Liver (tissue), 9 donors: ENCODE data around the gene LAMC2. TPM values are rescaled to one million over a fixed set of nuclear protein-coding genes. Genes with fewer than 3 reads are reported as not detected.

Experiments used
- DNase-seq: peaks from one replicate; pipeline ENCODE4 v3.0.0-alpha.2; 2017; ENCODE audit warnings: low spot score
- H3K27ac ChIP-seq, 2 donors: one replicate each; pipeline ENCODE4 v1.7.0; 2013; ENCODE audit warnings: inconsistent platforms in 2 of 2, low read length in 2 of 2, control low read depth in 1 of 2, low read depth in 1 of 2, mild to moderate bottlenecking in 1 of 2
- H3K27me3 ChIP-seq, 4 donors: one replicate each; pipeline versions ENCODE4 v1.6.1 to v1.7.0; 2013; ENCODE audit warnings: low read length in 3 of 4, inconsistent platforms in 1 of 4, mild to moderate bottlenecking in 1 of 4, moderate library complexity in 1 of 4; ENCODE audit not compliant: control insufficient read depth in 4 of 4, insufficient read depth in 4 of 4
- H3K36me3 ChIP-seq, 4 donors: one replicate each; pipeline versions ENCODE4 v1.6.1 to v1.7.0; 2013; ENCODE audit warnings: low read length in 3 of 4, mild to moderate bottlenecking in 3 of 4, low read depth in 1 of 4, moderate library complexity in 1 of 4; ENCODE audit not compliant: control insufficient read depth in 4 of 4, insufficient read depth in 3 of 4
- H3K4me1 ChIP-seq, 4 donors: one replicate each; pipeline versions ENCODE4 v1.6.1 to v1.7.0; 2013; ENCODE audit warnings: low read length in 3 of 4, mild to moderate bottlenecking in 3 of 4, moderate library complexity in 1 of 4; ENCODE audit not compliant: control insufficient read depth in 4 of 4, insufficient read depth in 4 of 4
- H3K4me3 ChIP-seq, 3 donors: one replicate each; pipeline versions ENCODE4 v1.6.1 to v1.7.0; 2013; ENCODE audit warnings: low read length in 3 of 3, control low read depth in 1 of 3, low read depth in 1 of 3, mild to moderate bottlenecking in 1 of 3
- H3K9ac ChIP-seq, 2 donors: one replicate each; pipeline ENCODE4 v1.7.0; 2013; ENCODE audit warnings: low read length in 2 of 2, mild to moderate bottlenecking in 2 of 2, moderate library complexity in 2 of 2, control low read depth in 1 of 2, low read depth in 1 of 2
- H3K9me3 ChIP-seq, 4 donors: one replicate each; pipeline versions ENCODE4 v1.6.1 to v1.7.0; 2013; ENCODE audit warnings: low read length in 3 of 4; ENCODE audit not compliant: control insufficient read depth in 4 of 4
- EGR1 ChIP-seq, 2 donors: IDR thresholded peaks; 2 replicates each; pipeline ENCODE4 v1.6.1; 2016 to 2018; ENCODE audit warnings: antibody characterized with exemption in 2 of 2, low read depth in 2 of 2
- FOXA1 ChIP-seq: IDR thresholded peaks from 2 replicates; pipeline ENCODE4 v1.6.1; 2016; ENCODE audit warnings: antibody characterized with exemption
- FOXA2 ChIP-seq: IDR thresholded peaks from 2 replicates; pipeline ENCODE4 v1.6.1; 2016; ENCODE audit warnings: antibody characterized with exemption
- GABPA ChIP-seq, 2 donors: IDR thresholded peaks in 1 of 2; conservative IDR thresholded peaks in 1 of 2; 2 replicates each; pipeline ENCODE4 v1.6.1; 2016; ENCODE audit warnings: antibody characterized with exemption in 2 of 2, mild to moderate bottlenecking in 1 of 2, moderate library complexity in 1 of 2
- HNF4A ChIP-seq, 2 donors: conservative IDR thresholded peaks; 2 replicates each; pipeline ENCODE4 v1.6.1; 2016; ENCODE audit warnings: antibody characterized with exemption in 2 of 2, mild to moderate bottlenecking in 2 of 2
- HNF4G ChIP-seq: IDR thresholded peaks from 2 replicates; pipeline ENCODE4 v1.6.1; 2016; ENCODE audit warnings: antibody characterized with exemption
- JUND ChIP-seq, 2 donors: IDR thresholded peaks; 2 replicates each; pipeline ENCODE4 v1.6.1; 2016; ENCODE audit warnings: antibody characterized with exemption in 2 of 2
- NR2F2 ChIP-seq: IDR thresholded peaks from 2 replicates; pipeline ENCODE4 v1.6.1; 2016; ENCODE audit warnings: antibody characterized with exemption
- RAD21 ChIP-seq, 2 donors: IDR thresholded peaks; 2 replicates each; pipeline ENCODE4 v1.6.1; 2016; ENCODE audit warnings: antibody characterized with exemption in 2 of 2, mild to moderate bottlenecking in 2 of 2
- REST ChIP-seq: IDR thresholded peaks from 2 replicates; pipeline ENCODE4 v1.6.1; 2016; ENCODE audit warnings: antibody characterized with exemption, mild to moderate bottlenecking
- RXRA ChIP-seq, 2 donors: IDR thresholded peaks; 2 replicates each; pipeline ENCODE4 v1.6.1; 2017 to 2018; ENCODE audit warnings: antibody characterized with exemption in 2 of 2, mild to moderate bottlenecking in 1 of 2
- SP1 ChIP-seq: IDR thresholded peaks from 2 replicates; pipeline ENCODE4 v1.6.1; 2018; ENCODE audit warnings: antibody characterized with exemption, mild to moderate bottlenecking
- TAF1 ChIP-seq: conservative IDR thresholded peaks from 2 replicates; pipeline ENCODE4 v1.6.1; 2016; ENCODE audit warnings: antibody characterized with exemption, mild to moderate bottlenecking
- YY1 ChIP-seq: IDR thresholded peaks from 2 replicates; pipeline ENCODE4 v1.6.1; 2016; ENCODE audit warnings: antibody characterized with exemption, mild to moderate bottlenecking
- WGBS: extraction: QIAGEN DNeasy Blood & Tissue Kit; methylation state at CpG from one replicate; pipeline ENCODE4 v1.1.7; 2013; 5-methylcytosine and 5-hydroxymethylcytosine counted together
- polyA plus RNA-seq, 2 donors: library from polyadenylated mRNA; stranded (reverse) in 1 of 2; unstranded in 1 of 2; fragments of 200-250 nt in 1 of 2; fragments of >200 nt in 1 of 2; fragmentation: Nextera tagmentation in 1 of 2; extraction: Ambion mirVana in 1 of 2; gene quantifications; one replicate each; pipeline versions ENCODE4 v1.2.1 to v1.2.3, GENCODE V29; 2013 to 2015
- total RNA-seq, 2 donors: library from RNA; depleted of rRNA; stranded (reverse); fragments of >200 nt; gene quantifications; one replicate each; pipeline ENCODE4 v1.2.3, GENCODE V29; 2014
- TF ChIP-seq, protein P1 (sequence below): IDR thresholded peaks from 2 replicates; pipeline ENCODE4 v1.6.1; 2016; ENCODE audit warnings: antibody characterized with exemption
- TF ChIP-seq, protein P2 (sequence below): fragments of 150-350 bp; IDR thresholded peaks from 2 replicates; pipeline ENCODE4 v1.5.1; 2017; ENCODE audit warnings: improper control_type of control experiment, low read depth, low read length; ENCODE audit not compliant: missing input control
- TF ChIP-seq, protein P3 (sequence below): IDR thresholded peaks from 2 replicates; pipeline ENCODE4 v1.6.1; 2016; ENCODE audit warnings: antibody characterized with exemption
- donor health status: healthy.
- donor health status: healthy.
- donor health status: healthy.
- donor health status: healthy.
- donor health status: healthy.

The LAMC2 gene
- total and polyA plus RNA-seq, 4 donors: 0.05 to 0.42 (median 0.16) TPM

DNA sequence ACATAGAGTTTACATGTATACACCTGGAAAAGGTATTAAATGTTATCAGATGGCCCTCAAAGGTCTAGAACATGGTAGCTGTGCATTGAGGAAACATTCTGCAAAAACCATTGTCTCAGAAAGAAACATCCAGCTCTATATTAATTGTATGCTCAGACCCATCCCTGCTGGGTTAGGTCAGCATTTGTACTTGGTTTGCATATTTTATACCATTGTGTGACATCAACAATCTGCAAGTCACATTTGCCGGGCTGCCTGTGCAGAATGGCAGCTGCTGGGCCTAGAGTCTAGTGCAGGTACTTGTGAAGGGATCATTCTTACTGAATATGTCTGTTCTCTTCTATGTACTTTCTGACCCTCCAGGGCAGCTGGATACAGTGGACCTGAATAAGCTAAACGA is 43.9 kb upstream of the LAMC2 start:
- no peaks in the 10 kb centered on the region for H3K27me3 ChIP-seq
- TF ChIP-seq NR2F2 (no peak), JUND (IDR thresholded peaks at IDR 0.05) (no peak), HNF4A (conservative IDR thresholded peaks at IDR 0.05) (no peak), FOXA1 (no peak), FOXA2 (no peak), EGR1 (IDR thresholded peaks at IDR 0.05; ENCODE audit: low read depth in 2 of 2) (no peak)
- 90% methylated on average over 2 of the region's 2 CpGs for WGBS
- no peaks in the 10 kb centered on the region for H3K9me3 ChIP-seq
- no peak overlapping the region for H3K9ac ChIP-seq
- H3K4me1 ChIP-seq: peaks cover 0 to 5% (median 0%) of the 10 kb centered on the region in 4 donors
- H3K27ac ChIP-seq: no peak overlapping the region
- H3K36me3 ChIP-seq: peaks cover 6 to 21% (median 14%) of the 10 kb centered on the region in 4 donors
- no peak for DNase-seq
- no peak overlapping the region for H3K4me3 ChIP-seq

- peaks cover 0 to 1% (median 0%) of the 10 kb centered on the region in 4 donors for H3K4me1 ChIP-seq
- no peak overlapping the region for H3K9ac ChIP-seq
- no peaks in the 10 kb centered on the region for H3K27me3 ChIP-seq
- H3K4me3 ChIP-seq: no peak overlapping the region
- H3K27ac ChIP-seq: no peak overlapping the region
- H3K36me3 ChIP-seq: peaks cover 6 to 14% (median 14%) of the 10 kb centered on the region in 4 donors
- DNase-seq: no peak
- 91% methylated on average over 7 of the region's 7 CpGs for WGBS
- H3K9me3 ChIP-seq: no peaks in the 10 kb centered on the region
- TF ChIP-seq REST: no peak
- TF ChIP-seq FOXA1: no peak
- no peak for TF ChIP-seq YY1
- no peak for TF ChIP-seq FOXA2
- no peak for TF ChIP-seq TAF1
- no peak for TF ChIP-seq RAD21 (IDR thresholded peaks at IDR 0.05)
- TF ChIP-seq SP1: no peak
- TF ChIP-seq, protein P1, sequence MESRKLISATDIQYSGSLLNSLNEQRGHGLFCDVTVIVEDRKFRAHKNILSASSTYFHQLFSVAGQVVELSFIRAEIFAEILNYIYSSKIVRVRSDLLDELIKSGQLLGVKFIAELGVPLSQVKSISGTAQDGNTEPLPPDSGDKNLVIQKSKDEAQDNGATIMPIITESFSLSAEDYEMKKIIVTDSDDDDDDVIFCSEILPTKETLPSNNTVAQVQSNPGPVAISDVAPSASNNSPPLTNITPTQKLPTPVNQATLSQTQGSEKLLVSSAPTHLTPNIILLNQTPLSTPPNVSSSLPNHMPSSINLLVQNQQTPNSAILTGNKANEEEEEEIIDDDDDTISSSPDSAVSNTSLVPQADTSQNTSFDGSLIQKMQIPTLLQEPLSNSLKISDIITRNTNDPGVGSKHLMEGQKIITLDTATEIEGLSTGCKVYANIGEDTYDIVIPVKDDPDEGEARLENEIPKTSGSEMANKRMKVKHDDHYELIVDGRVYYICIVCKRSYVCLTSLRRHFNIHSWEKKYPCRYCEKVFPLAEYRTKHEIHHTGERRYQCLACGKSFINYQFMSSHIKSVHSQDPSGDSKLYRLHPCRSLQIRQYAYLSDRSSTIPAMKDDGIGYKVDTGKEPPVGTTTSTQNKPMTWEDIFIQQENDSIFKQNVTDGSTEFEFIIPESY: no peak
- TF ChIP-seq GABPA (IDR thresholded peaks at IDR 0.05 in 1 of 2, conservative IDR thresholded peaks at IDR 0.05 in 1 of 2): no peak
- TF ChIP-seq JUND (IDR thresholded peaks at IDR 0.05): no peak
- TF ChIP-seq HNF4A (conservative IDR thresholded peaks at IDR 0.05): no peak
- TF ChIP-seq, protein P2, sequence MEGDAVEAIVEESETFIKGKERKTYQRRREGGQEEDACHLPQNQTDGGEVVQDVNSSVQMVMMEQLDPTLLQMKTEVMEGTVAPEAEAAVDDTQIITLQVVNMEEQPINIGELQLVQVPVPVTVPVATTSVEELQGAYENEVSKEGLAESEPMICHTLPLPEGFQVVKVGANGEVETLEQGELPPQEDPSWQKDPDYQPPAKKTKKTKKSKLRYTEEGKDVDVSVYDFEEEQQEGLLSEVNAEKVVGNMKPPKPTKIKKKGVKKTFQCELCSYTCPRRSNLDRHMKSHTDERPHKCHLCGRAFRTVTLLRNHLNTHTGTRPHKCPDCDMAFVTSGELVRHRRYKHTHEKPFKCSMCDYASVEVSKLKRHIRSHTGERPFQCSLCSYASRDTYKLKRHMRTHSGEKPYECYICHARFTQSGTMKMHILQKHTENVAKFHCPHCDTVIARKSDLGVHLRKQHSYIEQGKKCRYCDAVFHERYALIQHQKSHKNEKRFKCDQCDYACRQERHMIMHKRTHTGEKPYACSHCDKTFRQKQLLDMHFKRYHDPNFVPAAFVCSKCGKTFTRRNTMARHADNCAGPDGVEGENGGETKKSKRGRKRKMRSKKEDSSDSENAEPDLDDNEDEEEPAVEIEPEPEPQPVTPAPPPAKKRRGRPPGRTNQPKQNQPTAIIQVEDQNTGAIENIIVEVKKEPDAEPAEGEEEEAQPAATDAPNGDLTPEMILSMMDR: no peak
- TF ChIP-seq RXRA (IDR thresholded peaks at IDR 0.05): no peak
- TF ChIP-seq, protein P3, sequence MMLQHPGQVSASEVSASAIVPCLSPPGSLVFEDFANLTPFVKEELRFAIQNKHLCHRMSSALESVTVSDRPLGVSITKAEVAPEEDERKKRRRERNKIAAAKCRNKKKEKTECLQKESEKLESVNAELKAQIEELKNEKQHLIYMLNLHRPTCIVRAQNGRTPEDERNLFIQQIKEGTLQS: no peak
- TF ChIP-seq NR2F2: no peak
- no peak for TF ChIP-seq HNF4G
Observed at GRCh38 chr1:183143576-183144315, 42.3 kb upstream of the LAMC2 start.
